ENCODE data around the gene CCDC154. TPM values are rescaled to one million over a fixed set of nuclear protein-coding genes. Genes with fewer than 3 reads are reported as not detected.

The CCDC154 gene
- total RNA-seq, 1 donor from 2014 or later: not detected

DNA sequence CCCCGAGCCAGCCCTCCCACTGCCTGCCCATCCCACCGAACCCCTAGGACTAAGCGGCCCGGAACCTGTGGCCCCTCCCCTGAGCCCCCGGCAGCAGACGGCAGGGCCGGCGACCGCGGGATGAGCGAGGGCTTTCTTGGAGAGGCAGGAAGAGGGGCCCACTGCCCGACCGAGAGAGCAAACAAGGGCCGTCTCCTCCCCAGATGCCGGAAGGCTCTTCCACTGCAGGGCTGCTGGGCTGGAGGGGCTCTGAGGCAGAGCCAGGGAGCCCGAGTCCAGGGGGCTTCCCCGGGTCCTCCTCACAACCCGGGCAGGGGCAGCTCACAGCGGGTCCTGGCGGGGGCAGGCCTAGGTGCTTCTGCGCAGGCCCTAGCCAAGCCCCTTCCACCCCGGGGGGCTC lies 10.6 kb downstream of the CCDC154 start:
- H3K79me2 ChIP-seq (ENCODE audit: low read depth): no peaks in the 10 kb centered on the region
- H3K4me3 ChIP-seq: no peak overlapping the region
- no peak overlapping the region for H3K27ac Mint-ChIP-seq
- H3K27me3 Mint-ChIP-seq (ENCODE audit: insufficient read depth, low read depth): no peaks in the 10 kb centered on the region
- DNase-seq (ENCODE audit: low spot score): no peak
- no peaks in the 10 kb centered on the region for H4K20me1 ChIP-seq (ENCODE audit: low read depth)
- H3K4me3 Mint-ChIP-seq: no peak overlapping the region
- H3F3A ChIP-seq (ENCODE audit: low read depth): no peaks in the 10 kb centered on the region
- no peaks in the 10 kb centered on the region for H3K36me3 ChIP-seq
- H3K4me1 ChIP-seq: no peaks in the 10 kb centered on the region
- no peaks in the 10 kb centered on the region for H3K27me3 ChIP-seq
- no peaks in the 10 kb centered on the region for H3K36me3 Mint-ChIP-seq
- TF ChIP-seq, protein P1, sequence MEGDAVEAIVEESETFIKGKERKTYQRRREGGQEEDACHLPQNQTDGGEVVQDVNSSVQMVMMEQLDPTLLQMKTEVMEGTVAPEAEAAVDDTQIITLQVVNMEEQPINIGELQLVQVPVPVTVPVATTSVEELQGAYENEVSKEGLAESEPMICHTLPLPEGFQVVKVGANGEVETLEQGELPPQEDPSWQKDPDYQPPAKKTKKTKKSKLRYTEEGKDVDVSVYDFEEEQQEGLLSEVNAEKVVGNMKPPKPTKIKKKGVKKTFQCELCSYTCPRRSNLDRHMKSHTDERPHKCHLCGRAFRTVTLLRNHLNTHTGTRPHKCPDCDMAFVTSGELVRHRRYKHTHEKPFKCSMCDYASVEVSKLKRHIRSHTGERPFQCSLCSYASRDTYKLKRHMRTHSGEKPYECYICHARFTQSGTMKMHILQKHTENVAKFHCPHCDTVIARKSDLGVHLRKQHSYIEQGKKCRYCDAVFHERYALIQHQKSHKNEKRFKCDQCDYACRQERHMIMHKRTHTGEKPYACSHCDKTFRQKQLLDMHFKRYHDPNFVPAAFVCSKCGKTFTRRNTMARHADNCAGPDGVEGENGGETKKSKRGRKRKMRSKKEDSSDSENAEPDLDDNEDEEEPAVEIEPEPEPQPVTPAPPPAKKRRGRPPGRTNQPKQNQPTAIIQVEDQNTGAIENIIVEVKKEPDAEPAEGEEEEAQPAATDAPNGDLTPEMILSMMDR (IDR thresholded peaks at IDR 0.05): no peak
- TF ChIP-seq EZH2 (IDR thresholded peaks at IDR 0.05) (no peak), EZH2phosphoT487 (IDR thresholded peaks at IDR 0.05) (no peak)
- H3K4me1 Mint-ChIP-seq: peaks cover 10% of the 10 kb centered on the region
- H2AFZ ChIP-seq (replicated peaks): no peak overlapping the region
- H3K4me2 ChIP-seq: no peak overlapping the region
- H3K9me3 ChIP-seq (ENCODE audit: low read depth): no peaks in the 10 kb centered on the region
- H3K9me3 Mint-ChIP-seq: no peaks in the 10 kb centered on the region
- peak overlapping the region; percentile 32 for H3K9ac ChIP-seq
- no peak overlapping the region for H3K27ac ChIP-seq

DNA sequence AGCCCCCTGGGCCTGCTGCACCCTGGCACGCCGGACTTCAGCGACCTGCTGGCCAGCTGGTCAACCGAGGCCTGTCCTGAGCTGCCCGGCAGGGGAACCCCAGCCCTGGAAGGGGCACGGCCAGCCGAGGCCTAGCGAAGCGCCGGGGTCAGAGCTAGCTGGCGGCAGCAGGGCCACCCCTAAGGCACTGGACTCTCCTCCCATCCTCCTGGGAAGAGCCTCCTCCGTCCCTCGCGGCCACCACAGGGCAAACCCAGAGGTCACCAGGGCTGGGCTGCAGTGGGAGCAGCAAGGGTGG lies 11.1 kb downstream of the CCDC154 start:
- Histone ChIP-seq H3K9ac (peak overlapping the region; percentile 32), H3K9me3 (ENCODE audit: low read depth) (no peaks in the 10 kb centered on the region), H3K79me2 (ENCODE audit: low read depth) (no peaks in the 10 kb centered on the region), H3K4me2 (no peak overlapping the region), H3K36me3 (no peaks in the 10 kb centered on the region), H3F3A (ENCODE audit: low read depth) (no peaks in the 10 kb centered on the region), H4K20me1 (ENCODE audit: low read depth) (no peaks in the 10 kb centered on the region), H3K4me3 (no peak overlapping the region), H3K27ac (no peak overlapping the region), H3K27me3 (no peaks in the 10 kb centered on the region), H2AFZ (replicated peaks) (no peak overlapping the region), H3K4me1 (no peaks in the 10 kb centered on the region)
- no peak overlapping the region for H3K4me3 Mint-ChIP-seq
- H3K36me3 Mint-ChIP-seq: no peaks in the 10 kb centered on the region
- H3K27me3 Mint-ChIP-seq (ENCODE audit: insufficient read depth, low read depth): no peaks in the 10 kb centered on the region
- no peak overlapping the region for H3K27ac Mint-ChIP-seq
- no peaks in the 10 kb centered on the region for H3K9me3 Mint-ChIP-seq
- peaks cover 10% of the 10 kb centered on the region for H3K4me1 Mint-ChIP-seq
- TF ChIP-seq EZH2 (IDR thresholded peaks at IDR 0.05) (no peak), EZH2phosphoT487 (IDR thresholded peaks at IDR 0.05) (no peak)
- TF ChIP-seq, protein P1 (IDR thresholded peaks at IDR 0.05): no peak
- no peak for DNase-seq (ENCODE audit: low spot score)

GRCh38 chr16:1432388-1433262 lies 11.7 kb downstream of the CCDC154 start:
- H3K4me1 Mint-ChIP-seq: peaks cover 10% of the 10 kb centered on the region
- no peak for DNase-seq (ENCODE audit: low spot score)

More at GRCh38 chr16:1432388-1433262, 11.7 kb downstream of the CCDC154 start:
- no peak overlapping the region for H2AFZ ChIP-seq (replicated peaks)
- H3K4me1 ChIP-seq: no peaks in the 10 kb centered on the region
- no peaks in the 10 kb centered on the region for H3K36me3 ChIP-seq
- no peak overlapping the region for H3K4me3 Mint-ChIP-seq
- H3K27ac ChIP-seq: no peak overlapping the region
- H3K27me3 ChIP-seq: no peaks in the 10 kb centered on the region
- H3K27me3 Mint-ChIP-seq (ENCODE audit: insufficient read depth, low read depth): no peaks in the 10 kb centered on the region
- no peaks in the 10 kb centered on the region for H3K36me3 Mint-ChIP-seq
- no peak overlapping the region for H3K4me3 ChIP-seq
- H3K9ac ChIP-seq: peak overlapping the region; percentile 32
- no peaks in the 10 kb centered on the region for H4K20me1 ChIP-seq (ENCODE audit: low read depth)
- no peaks in the 10 kb centered on the region for H3K9me3 Mint-ChIP-seq
- no peaks in the 10 kb centered on the region for H3K9me3 ChIP-seq (ENCODE audit: low read depth)
- no peaks in the 10 kb centered on the region for H3F3A ChIP-seq (ENCODE audit: low read depth)
- no peaks in the 10 kb centered on the region for H3K79me2 ChIP-seq (ENCODE audit: low read depth)
- TF ChIP-seq EZH2phosphoT487 (IDR thresholded peaks at IDR 0.05) (no peak), EZH2 (IDR thresholded peaks at IDR 0.05) (no peak)
- TF ChIP-seq, protein P1 (IDR thresholded peaks at IDR 0.05): no peak
- no peak overlapping the region for H3K4me2 ChIP-seq
- no peak overlapping the region for H3K27ac Mint-ChIP-seq
